Stimulated activated naive CD8-positive, alpha-beta T cell treated with anti-CD3 and anti-CD28 coated beads, Interleukin-15, Interleukin-2, amounts not matched to agents 100 ng/mL and 50 ng/mL, for 24 hours (primary cell): ENCODE data around the gene SMIM43.

ENCODE experiments used
- H3K27ac Mint-ChIP-seq: one replicate; pipeline ENCODE4 v1.8.0; 2021; ENCODE audit warnings: mild to moderate bottlenecking, mixed read lengths
- H3K27me3 Mint-ChIP-seq: one replicate; pipeline ENCODE4 v1.8.0; 2021; ENCODE audit warnings: mixed read lengths
- H3K36me3 Mint-ChIP-seq: one replicate; pipeline ENCODE4 v1.8.0; 2021; ENCODE audit warnings: low read depth, mixed read lengths
- H3K4me1 Mint-ChIP-seq: one replicate; pipeline ENCODE4 v1.8.0; 2021; ENCODE audit warnings: low read depth, mixed read lengths
- H3K4me3 Mint-ChIP-seq: one replicate; pipeline ENCODE4 v1.8.0; 2021; ENCODE audit warnings: mild to moderate bottlenecking, mixed read lengths
- H3K9me3 Mint-ChIP-seq: one replicate; pipeline ENCODE4 v1.8.0; 2021; ENCODE audit warnings: mixed read lengths

The SMIM43 gene

DNA sequence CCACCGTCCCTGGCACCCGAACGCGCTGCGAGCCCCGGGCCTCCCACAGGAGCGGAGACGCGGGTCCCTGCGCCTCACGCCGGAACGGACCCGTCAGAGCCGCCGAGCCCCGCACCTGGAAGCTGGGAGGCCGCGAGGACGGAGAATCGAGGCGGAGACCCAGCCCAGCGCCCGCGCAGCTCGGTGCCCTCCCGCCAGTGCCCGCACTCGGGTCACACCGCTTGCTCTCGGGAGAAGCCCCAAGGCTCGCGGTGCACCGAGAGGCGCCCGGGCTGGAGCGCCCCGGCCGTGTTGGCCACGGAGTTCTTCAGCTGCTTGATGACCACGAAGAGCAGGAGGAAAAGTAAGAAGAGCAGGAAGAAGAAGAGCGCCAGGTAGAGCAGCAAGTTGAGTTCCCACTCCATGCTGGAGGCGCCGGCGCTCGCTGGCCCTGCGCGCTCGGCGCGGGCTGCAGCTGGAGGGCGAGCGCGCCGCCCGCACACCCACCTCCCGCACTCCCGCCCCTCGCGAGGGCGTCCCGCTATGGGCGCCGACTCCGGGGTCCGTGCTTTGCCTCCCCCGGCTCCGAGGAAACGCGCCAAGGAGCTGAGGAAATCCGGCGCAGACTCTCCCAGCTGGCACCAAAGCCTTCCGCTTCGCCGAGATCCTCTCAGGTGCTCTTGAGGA, at the start of gene SMIM43:
Gene SMIM43, minus strand, starts transcription at position 463 of the 666 bp plus-strand sequence. Its CDS starts 59 bp downstream, at position 404.
- Mint-ChIP-seq H3K27me3 (peaks cover 74% of the 10 kb centered on the region), H3K36me3 (no peaks in the 10 kb centered on the region), H3K4me1 (peaks cover 12% of the 10 kb centered on the region), H3K4me3 (peak within 1 kb of the TSS; percentile 64), H3K9me3 (no peaks in the 10 kb centered on the region), H3K27ac (no peak within 1 kb of the TSS)

DNA sequence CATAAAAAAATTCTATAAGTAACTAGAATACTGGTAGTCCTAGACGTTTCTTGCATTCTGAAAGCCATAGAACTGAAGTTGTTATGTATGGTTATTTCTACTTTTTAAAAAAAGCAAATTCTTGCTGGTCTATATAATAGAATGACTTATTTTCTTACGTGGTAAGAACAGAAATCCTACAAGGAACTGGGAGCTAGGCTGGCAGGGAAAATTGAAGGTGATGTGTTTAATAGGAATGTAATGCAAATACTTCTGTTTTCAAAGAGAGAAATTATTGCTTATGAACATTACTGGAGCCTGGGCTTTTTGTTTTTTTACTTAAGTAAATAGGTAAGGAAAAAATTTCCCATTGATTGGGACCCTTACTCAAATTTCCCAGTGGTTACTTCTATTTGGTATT, 49.8 kb upstream of the SMIM43 start:
- peaks cover 87% of the 10 kb centered on the region for H3K36me3 Mint-ChIP-seq
- no peaks in the 10 kb centered on the region for H3K27me3 Mint-ChIP-seq
- no peak overlapping the region for H3K4me3 Mint-ChIP-seq
- H3K4me1 Mint-ChIP-seq = peaks cover 3% of the 10 kb centered on the region
- peak overlapping the region; percentile 26 for H3K27ac Mint-ChIP-seq
- H3K9me3 Mint-ChIP-seq = no peaks in the 10 kb centered on the region

DNA sequence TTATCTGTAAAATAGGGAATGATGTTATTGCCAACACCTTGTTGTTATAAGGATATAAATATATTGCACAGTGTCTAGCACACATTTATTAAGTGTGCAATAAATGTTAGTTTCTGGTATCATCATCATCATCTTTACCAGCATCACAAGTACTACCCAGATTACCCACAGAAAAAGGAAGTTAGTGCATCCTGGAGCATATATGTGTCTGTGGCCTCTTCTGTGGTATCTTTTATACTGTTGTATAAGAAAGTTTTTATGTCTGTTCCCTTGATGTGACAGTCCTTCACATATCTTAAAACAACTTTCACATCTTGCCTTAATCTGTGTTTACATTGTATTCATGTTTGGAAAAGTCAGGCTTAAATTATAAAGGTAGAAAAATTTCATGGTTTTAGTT, 46.2 kb upstream of the SMIM43 start:
- Mint-ChIP-seq H3K36me3 (peaks cover 77% of the 10 kb centered on the region), H3K9me3 (no peaks in the 10 kb centered on the region), H3K4me3 (no peak overlapping the region), H3K4me1 (peaks cover 3% of the 10 kb centered on the region), H3K27ac (no peak overlapping the region), H3K27me3 (no peaks in the 10 kb centered on the region)

DNA sequence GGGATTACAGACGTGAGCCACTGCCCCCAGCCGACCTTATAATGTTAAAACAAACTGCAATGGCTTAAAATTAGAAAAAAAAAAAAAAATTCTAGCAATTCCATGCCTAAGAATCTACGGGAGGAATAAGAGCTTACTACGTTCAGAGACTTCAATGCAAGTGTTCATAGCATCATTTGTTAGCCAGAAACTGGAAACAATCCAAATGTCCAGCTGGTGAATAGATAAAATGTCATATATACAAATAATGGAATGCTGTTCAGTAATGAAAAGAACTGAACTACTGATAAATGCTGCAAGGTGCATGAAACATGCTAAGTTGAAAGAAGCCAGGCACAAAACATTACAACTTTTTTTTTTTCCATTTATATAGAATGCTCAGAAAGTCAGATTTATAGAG, 41.4 kb upstream of the SMIM43 start:
- Mint-ChIP-seq H3K27ac (no peak overlapping the region), H3K4me1 (peaks cover 23% of the 10 kb centered on the region)

DNA sequence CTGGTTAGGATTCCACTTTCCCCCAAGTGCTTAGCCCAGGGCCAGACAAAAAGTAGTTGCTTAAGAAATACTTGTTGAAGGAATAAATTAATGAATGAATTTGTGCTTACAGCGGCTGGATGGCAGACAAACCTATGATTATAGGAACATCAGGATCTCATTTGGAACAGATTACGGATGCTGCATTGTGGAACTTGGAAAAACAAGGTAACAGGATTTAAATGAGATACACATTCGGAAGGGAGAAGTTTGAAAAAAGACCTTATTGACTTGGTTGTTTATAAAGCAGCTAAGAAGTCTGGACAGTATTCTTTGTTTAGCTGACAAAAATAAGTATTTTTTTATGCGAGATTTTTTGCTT, 36.7 kb upstream of the SMIM43 start:
- peak overlapping the region; percentile 90 for H3K4me3 Mint-ChIP-seq
- no peaks in the 10 kb centered on the region for H3K9me3 Mint-ChIP-seq
- H3K36me3 Mint-ChIP-seq = peaks cover 38% of the 10 kb centered on the region
- no peaks in the 10 kb centered on the region for H3K27me3 Mint-ChIP-seq
- peak overlapping the region; percentile 98 for H3K27ac Mint-ChIP-seq
- H3K4me1 Mint-ChIP-seq = peaks cover 46% of the 10 kb centered on the region

More for the DNA sequence above, 41.4 kb upstream of the SMIM43 start:
- peaks cover 73% of the 10 kb centered on the region for H3K36me3 Mint-ChIP-seq
- no peak overlapping the region for H3K4me3 Mint-ChIP-seq
- no peaks in the 10 kb centered on the region for H3K9me3 Mint-ChIP-seq
- no peaks in the 10 kb centered on the region for H3K27me3 Mint-ChIP-seq

DNA sequence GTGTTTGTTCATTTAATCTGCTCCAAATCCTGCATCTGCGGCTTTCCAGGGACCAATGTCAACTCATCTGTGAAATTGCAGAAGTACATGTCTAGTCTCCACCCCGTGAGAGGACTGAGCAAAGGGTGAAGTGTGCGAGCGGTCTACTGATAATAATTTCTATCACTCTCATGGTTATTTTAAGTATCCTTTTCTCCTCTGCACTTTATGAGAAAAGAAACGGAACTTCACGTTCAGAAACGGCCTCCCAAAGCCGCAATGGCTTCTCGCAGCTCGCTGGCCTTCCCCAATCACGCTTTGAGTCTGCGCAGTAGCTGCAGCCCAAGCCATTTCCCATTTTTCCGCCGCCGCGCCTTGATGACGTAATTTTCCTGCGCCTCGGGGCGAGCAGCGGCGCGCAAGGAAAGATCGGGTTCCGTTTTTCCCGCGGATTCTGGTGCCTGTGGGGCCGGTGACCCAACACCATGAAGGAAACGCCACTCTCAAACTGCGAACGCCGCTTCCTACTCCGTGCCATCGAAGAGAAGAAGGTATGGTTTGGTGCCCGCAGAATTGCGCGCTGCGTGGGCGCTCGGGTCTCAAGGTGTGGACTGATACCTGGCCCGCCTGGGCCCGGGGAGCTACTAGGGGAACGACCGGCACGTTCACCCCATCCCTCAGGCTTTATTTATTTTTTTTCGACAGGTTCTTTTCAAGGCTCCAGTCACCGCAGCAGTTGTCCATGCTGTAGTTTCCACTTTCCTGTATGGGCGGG, 36.2 kb upstream of the SMIM43 start, which contains the start of gene EXOSC9:
Gene EXOSC9, plus strand, starts transcription at position 363 of the 754 bp plus-strand sequence. Its CDS starts 102 bp downstream, at position 465.
- H3K27ac Mint-ChIP-seq = peak within 1 kb of the TSS; percentile 98
- no peaks in the 10 kb centered on the region for H3K9me3 Mint-ChIP-seq
- peaks cover 33% of the 10 kb centered on the region for H3K36me3 Mint-ChIP-seq
- H3K4me3 Mint-ChIP-seq = peak within 1 kb of the TSS; percentile 90
- H3K4me1 Mint-ChIP-seq = peaks cover 46% of the 10 kb centered on the region
- no peaks in the 10 kb centered on the region for H3K27me3 Mint-ChIP-seq

DNA sequence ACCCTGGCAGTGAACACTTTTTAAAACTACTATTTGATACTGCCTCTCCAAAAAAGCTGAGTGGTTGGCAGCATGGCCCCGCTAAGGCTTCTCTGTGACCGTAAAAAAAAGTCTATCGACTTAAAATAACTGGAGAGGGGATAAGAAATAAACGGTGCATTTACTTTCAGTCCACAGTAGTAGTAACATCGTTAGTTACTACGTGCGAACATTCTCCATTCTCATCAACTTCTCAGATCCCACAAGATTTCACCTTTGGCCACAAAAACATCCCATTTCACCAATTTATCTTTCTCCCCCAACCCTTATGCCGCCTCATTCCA, 35.6 kb upstream of the SMIM43 start:
- Mint-ChIP-seq H3K9me3 (no peaks in the 10 kb centered on the region), H3K27ac (peak overlapping the region; percentile 98), H3K4me3 (peak overlapping the region; percentile 90), H3K27me3 (no peaks in the 10 kb centered on the region), H3K4me1 (peaks cover 46% of the 10 kb centered on the region), H3K36me3 (peaks cover 28% of the 10 kb centered on the region)

DNA sequence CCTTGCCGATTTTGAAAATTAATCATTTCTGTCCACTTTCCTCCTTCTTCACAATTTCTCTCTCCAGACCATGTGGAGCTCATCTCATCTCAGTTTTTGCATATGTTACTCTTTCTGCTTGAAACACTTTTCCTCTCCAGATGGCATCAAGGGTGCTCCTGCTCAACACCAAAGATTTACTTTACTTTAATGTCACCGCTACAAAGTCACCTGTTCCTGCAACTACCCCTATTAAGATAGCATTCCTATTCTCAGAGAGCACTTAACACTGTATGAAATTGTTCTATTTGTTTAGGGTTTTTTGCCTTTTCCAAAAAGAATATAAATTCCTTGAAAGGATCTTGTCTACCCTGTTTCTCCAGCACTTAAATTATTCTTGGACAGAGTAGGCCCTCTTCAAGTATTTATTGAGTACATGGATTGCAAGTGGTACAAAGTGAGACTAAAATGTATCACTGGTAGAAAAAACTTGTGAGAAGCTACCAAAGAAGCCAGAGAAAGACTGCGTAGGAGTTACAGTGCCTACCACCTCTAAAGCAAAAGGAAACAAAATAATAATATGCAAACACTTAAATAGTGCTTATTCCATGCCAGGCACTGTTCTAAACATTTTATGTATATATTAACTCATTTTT, 35.0 kb upstream of the SMIM43 start:
- Mint-ChIP-seq H3K27me3 (no peaks in the 10 kb centered on the region), H3K4me1 (peaks cover 49% of the 10 kb centered on the region)

DNA sequence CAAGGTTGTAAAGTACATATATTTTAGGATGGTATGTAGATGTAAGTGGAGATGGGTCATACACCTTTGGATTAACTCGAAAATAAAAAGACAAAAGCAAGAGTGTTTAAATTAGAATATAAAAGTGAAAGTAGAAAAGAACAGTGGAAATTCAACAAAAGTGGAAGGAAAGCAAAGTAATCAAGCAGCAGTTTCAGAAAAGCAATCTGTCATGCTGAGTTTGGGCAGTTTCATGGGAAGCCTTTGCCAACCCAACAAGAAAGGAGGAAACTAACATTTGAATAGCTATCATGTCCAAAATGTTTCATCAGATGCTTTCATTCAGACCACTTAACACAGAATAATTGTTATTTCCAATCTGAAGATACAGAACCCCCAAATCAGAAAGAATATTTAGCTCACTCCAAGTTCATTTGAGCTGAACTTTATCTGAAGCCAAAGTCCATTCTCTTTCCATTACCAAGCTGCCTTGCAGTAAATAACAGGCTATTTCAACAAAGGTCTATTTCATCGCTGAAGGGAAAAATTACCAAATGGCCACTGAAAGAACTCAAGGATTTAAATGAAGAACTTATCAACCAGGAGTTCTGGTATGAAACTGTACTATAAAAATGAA, 34.4 kb upstream of the SMIM43 start:
- peaks cover 16% of the 10 kb centered on the region for H3K36me3 Mint-ChIP-seq
- H3K4me1 Mint-ChIP-seq = peaks cover 45% of the 10 kb centered on the region
- peak overlapping the region; percentile 98 for H3K27ac Mint-ChIP-seq
- H3K27me3 Mint-ChIP-seq = no peaks in the 10 kb centered on the region
- H3K9me3 Mint-ChIP-seq = no peaks in the 10 kb centered on the region
- H3K4me3 Mint-ChIP-seq = peak overlapping the region; percentile 11

More for the DNA sequence above, 35.0 kb upstream of the SMIM43 start:
- no peaks in the 10 kb centered on the region for H3K9me3 Mint-ChIP-seq
- H3K36me3 Mint-ChIP-seq = peaks cover 22% of the 10 kb centered on the region
- H3K4me3 Mint-ChIP-seq = peak overlapping the region; percentile 90
- peak overlapping the region; percentile 98 for H3K27ac Mint-ChIP-seq

DNA sequence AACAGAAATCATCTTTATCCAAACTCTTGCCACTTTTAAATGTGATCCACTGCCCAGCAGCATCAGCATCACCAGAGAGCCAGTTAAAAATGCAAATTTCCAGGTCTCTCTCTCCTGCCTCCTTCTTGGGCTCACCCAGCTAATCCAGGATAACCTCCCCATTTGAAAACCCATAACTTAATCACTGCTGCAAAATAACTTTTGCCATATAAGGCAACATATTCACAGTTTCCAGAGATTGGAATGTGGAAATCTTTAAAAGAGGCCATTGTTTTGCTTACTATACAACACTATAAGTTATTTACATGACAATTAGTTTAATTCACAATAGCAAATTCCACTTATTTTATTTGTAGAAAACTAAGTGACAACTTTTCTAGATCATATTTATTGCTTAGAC, 31.3 kb upstream of the SMIM43 start:
- Mint-ChIP-seq H3K9me3 (no peaks in the 10 kb centered on the region), H3K27me3 (no peaks in the 10 kb centered on the region), H3K27ac (no peak overlapping the region), H3K36me3 (no peaks in the 10 kb centered on the region), H3K4me1 (peaks cover 28% of the 10 kb centered on the region), H3K4me3 (no peak overlapping the region)

DNA sequence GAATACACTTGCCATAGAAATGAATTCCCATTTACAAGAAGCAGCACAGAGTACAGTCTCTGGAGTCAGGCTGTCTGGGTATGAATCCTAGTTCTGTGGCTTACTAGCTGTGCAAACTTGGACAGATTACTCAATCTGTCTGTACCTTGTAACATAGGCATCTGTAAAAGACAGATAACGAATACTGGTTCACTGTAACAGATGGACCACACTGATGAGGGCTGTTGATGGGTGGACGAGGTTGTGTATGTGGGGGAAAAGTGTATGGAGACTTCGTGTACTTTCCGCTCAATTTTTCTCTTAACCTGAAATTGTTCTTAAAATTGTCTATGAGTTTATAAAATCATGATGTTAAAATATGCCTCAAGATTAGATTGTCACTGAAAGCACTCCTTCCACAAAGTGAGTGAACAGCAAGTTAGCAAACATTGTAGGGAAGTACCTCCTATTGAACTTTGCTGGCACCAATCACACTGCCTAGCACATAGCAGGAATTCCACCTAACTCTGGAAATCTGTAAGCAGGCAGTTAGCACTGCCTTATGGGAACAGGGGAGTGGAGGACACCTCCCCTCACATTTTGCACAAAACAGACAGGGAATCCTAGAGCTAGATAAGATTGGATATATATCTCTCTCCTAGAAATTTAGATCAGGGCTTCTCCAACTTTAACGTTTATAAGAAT, 29.7 kb upstream of the SMIM43 start:
- H3K27me3 Mint-ChIP-seq = peaks cover 5% of the 10 kb centered on the region
- no peaks in the 10 kb centered on the region for H3K9me3 Mint-ChIP-seq
- no peak overlapping the region for H3K27ac Mint-ChIP-seq

DNA sequence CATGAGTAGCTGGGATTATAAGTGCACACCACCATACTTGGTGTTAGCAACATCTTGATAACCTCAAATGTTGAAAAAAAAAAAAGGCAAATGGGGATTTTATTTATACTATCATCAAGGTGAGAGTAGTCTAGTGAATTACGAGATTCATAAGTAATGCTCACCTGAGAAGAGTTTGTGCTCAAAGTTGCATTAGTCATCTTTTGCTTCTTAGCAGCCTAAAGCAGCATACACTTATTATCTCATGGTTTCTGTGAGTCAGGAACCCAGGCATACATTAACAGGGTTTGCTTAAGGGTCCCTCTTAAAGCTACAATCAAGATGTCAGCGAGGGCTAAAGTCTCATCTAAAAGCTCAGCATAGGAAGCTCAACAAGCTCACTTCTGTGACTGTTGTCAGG, 28.0 kb upstream of the SMIM43 start:
- Mint-ChIP-seq H3K4me3 (no peak overlapping the region), H3K27me3 (peaks cover 14% of the 10 kb centered on the region), H3K4me1 (peaks cover 3% of the 10 kb centered on the region), H3K9me3 (no peaks in the 10 kb centered on the region), H3K36me3 (no peaks in the 10 kb centered on the region), H3K27ac (no peak overlapping the region)

More for the DNA sequence above, 29.7 kb upstream of the SMIM43 start:
- Mint-ChIP-seq H3K36me3 (no peaks in the 10 kb centered on the region), H3K4me3 (no peak overlapping the region), H3K4me1 (peaks cover 12% of the 10 kb centered on the region)

DNA sequence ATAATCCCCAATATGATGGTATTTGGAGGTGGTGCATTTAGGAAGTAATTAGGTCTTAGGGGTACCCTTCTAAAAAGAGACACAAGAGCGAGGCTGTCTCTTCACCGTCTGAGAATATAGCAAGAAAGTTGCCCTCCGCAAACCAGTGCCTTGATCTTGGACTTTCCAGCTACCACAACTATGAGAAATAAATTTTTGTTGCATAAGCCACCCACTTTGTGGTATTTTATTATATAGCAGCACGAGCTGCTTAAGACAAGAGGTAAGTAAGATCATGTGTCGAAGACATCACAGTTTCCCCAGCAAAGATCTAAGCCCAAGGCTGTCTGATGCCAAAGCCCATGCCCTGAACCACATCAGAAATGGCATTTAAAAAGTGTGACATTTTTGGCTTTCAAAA, 26.5 kb upstream of the SMIM43 start:
- no peaks in the 10 kb centered on the region for H3K9me3 Mint-ChIP-seq
- H3K36me3 Mint-ChIP-seq = no peaks in the 10 kb centered on the region
- peaks cover 3% of the 10 kb centered on the region for H3K4me1 Mint-ChIP-seq
- no peak overlapping the region for H3K27ac Mint-ChIP-seq
- peaks cover 19% of the 10 kb centered on the region for H3K27me3 Mint-ChIP-seq
- H3K4me3 Mint-ChIP-seq = no peak overlapping the region

DNA sequence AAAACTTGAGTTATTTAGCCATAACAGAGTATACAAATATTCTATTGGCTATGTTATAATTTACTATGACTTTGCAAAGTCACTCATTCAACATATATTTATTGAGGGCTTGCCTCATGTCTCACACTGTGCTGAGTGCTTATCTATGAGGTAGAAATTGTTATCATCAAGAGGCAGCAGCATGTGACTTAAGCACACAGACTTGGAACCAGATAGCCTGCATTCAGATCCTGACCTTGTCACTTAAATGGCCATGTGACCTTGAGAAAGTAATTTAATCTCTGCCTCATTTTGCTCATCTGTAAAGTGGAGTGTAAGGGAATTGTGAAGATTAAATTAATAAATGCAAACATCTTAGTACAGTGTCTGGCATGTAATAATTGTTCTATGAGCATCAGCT, 26.0 kb upstream of the SMIM43 start:
- Mint-ChIP-seq H3K27ac (no peak overlapping the region), H3K4me3 (no peak overlapping the region), H3K27me3 (peaks cover 19% of the 10 kb centered on the region), H3K4me1 (peaks cover 3% of the 10 kb centered on the region), H3K9me3 (no peaks in the 10 kb centered on the region), H3K36me3 (no peaks in the 10 kb centered on the region)
